Measurements from ENCODE around the gene NEB.

- TF ChIP-seq CTCF (IDR thresholded peaks at IDR 0.05) (no peak), EZH2 (IDR thresholded peaks at IDR 0.05; ENCODE audit: borderline replicate concordance, insufficient read depth, low read depth, low read length, poor library complexity, severe bottlenecking) (no peak)
Observed at GRCh38 chr2:151638990-151639389, 95.3 kb downstream of the NEB start.
